WTC11 (cell line): ENCODE results near the gene SCNM1.

Source experiments
- CREB1 ChIP-seq: sonication (generic); formaldehyde crosslinking; IDR thresholded peaks from 2 replicates; pipeline ENCODE4 v1.8.0; 2023; ENCODE audit warnings: mild to moderate bottlenecking, missing genetic modification reagents
- MYBL2 ChIP-seq: sonication (generic); formaldehyde crosslinking; IDR thresholded peaks from 2 replicates; pipeline ENCODE4 v1.8.1; 2023; ENCODE audit warnings: mild to moderate bottlenecking, moderate library complexity, missing genetic modification reagents

DNA sequence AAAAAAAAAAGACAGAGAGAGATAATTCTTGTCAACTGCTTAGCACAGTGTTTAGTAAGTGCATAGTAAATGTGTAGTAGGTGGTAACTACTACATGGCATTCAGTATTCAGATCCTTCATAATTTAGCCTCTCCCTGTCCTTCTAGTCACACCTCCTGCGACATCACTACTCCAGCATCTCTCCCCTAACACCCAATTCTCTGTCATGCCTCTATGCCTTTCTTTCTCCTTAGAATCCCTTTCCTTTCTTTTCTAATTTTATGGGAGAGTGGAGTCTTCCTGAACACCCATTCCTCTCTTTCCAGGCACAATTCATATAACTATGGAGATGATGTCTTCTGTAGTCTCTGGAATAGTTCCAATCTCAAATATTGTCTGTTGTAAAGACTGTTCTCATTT lies 27.9 kb downstream of the SCNM1 start:
- TF ChIP-seq CREB1 (CRISPR knock-in tag) (no peak), MYBL2 (CRISPR knock-in tag) (no peak)
